ENCODE data around the gene SLC8A2.

Gene SLC8A2

GRCh38 chr19:47446534-47447469, 24.9 kb downstream of the SLC8A2 start:
- H3K4me2 ChIP-seq (ENCODE audit: insufficient read depth, low read length, poor library complexity, severe bottlenecking), result peak overlapping the region; percentile 69
- no peak overlapping the region for H2BK5ac ChIP-seq (ENCODE audit: low read length)
- H2BK15ac ChIP-seq (ENCODE audit: low read length), result no peak overlapping the region
- H3K23ac ChIP-seq (ENCODE audit: low read depth, low read length, poor library complexity), result peak overlapping the region; percentile 93
- peak overlapping the region; percentile 86 for H2AFZ ChIP-seq (ENCODE audit: low read length)
- H3K4ac ChIP-seq (ENCODE audit: low read length), result no peak overlapping the region
- no peak overlapping the region for H3K27ac ChIP-seq (replicated peaks; ENCODE audit: low read length)
- no peak overlapping the region for H2AK5ac ChIP-seq (ENCODE audit: low read depth, low read length)
- H3K36me3 ChIP-seq (replicated peaks in 1 of 2; ENCODE audit: control insufficient read depth in 2 of 2, insufficient read depth in 2 of 2, low read length in 2 of 2), result no peaks in the 10 kb centered on the region
- peak overlapping the region; percentile 64 for H3K18ac ChIP-seq (ENCODE audit: low read length)
- H3K4me3 ChIP-seq (ENCODE audit: low read length in 2 of 2), result peak overlapping the region; percentile 17 to 51
- DNase-seq (ENCODE audit: low spot score), result no peak
- H4K91ac ChIP-seq (ENCODE audit: low read depth, low read length, poor library complexity), result no peak overlapping the region
- WGBS, 2 donors (ENCODE audit: extremely low coverage in 2 of 2, insufficient read length in 2 of 2, insufficient replicate concordance in 1 of 2), result no CpG with 5 or more reads among the region's 28 CpGs
- peaks cover 2% of the 10 kb centered on the region for H3K79me1 ChIP-seq (ENCODE audit: low read depth, low read length)
- H3K27me3 ChIP-seq (ENCODE audit: control insufficient read depth in 3 of 3, insufficient read depth in 3 of 3, low read depth in 1 of 3, low read length in 3 of 3), result peaks cover 7 to 60% (median 45%) of the 10 kb centered on the region in 3 experiments
- no peak overlapping the region for H4K8ac ChIP-seq (ENCODE audit: low read depth, low read length)
- H3K9me3 ChIP-seq (replicated peaks in 1 of 2; ENCODE audit: control insufficient read depth in 2 of 2, insufficient read depth in 1 of 2, low read depth in 1 of 2, low read length in 2 of 2), result peaks cover 0 to 1% of the 10 kb centered on the region in 2 donors
- H3K4me1 ChIP-seq (ENCODE audit: control insufficient read depth in 2 of 2, insufficient read depth in 1 of 2, low read depth in 1 of 2, low read length in 2 of 2), result peaks cover 4 to 11% of the 10 kb centered on the region in 2 donors
- H2BK12ac ChIP-seq (ENCODE audit: low read length), result no peak overlapping the region
- no peak overlapping the region for H2BK120ac ChIP-seq (ENCODE audit: low read depth, low read length)
- H3K14ac ChIP-seq (ENCODE audit: low read length), result no peak overlapping the region
- H3K9ac ChIP-seq (ENCODE audit: low read depth, low read length, poor library complexity), result no peak overlapping the region

GRCh38 chr19:47445937-47446402, 25.7 kb downstream of the SLC8A2 start:
- Histone ChIP-seq H3K4me3 (ENCODE audit: low read length in 2 of 2) (no peak overlapping the region), H2AFZ (ENCODE audit: low read length) (peak overlapping the region; percentile 2)
- WGBS, 2 donors (ENCODE audit: extremely low coverage in 2 of 2, insufficient read length in 2 of 2, insufficient replicate concordance in 1 of 2), result no CpG with 5 or more reads among the region's 22 CpGs

GRCh38 chr19:47445527-47445926, 26.2 kb downstream of the SLC8A2 start:
- H3K36me3 ChIP-seq (replicated peaks in 1 of 2; ENCODE audit: control insufficient read depth in 2 of 2, insufficient read depth in 2 of 2, low read length in 2 of 2), result no peaks in the 10 kb centered on the region
- no peak overlapping the region for H2BK15ac ChIP-seq (ENCODE audit: low read length)
- no peak overlapping the region for H3K18ac ChIP-seq (ENCODE audit: low read length)
- no peak overlapping the region for H3K4me3 ChIP-seq (ENCODE audit: low read length in 2 of 2)
- H3K79me1 ChIP-seq (ENCODE audit: low read depth, low read length), result peaks cover 2% of the 10 kb centered on the region
- no peak overlapping the region for H4K91ac ChIP-seq (ENCODE audit: low read depth, low read length, poor library complexity)
- H2BK12ac ChIP-seq (ENCODE audit: low read length), result no peak overlapping the region
- WGBS, 2 donors (ENCODE audit: extremely low coverage in 2 of 2, insufficient read length in 2 of 2, insufficient replicate concordance in 1 of 2), result no CpG with 5 or more reads among the region's 4 CpGs
- DNase-seq (ENCODE audit: low spot score), result no peak
- peaks cover 0 to 1% of the 10 kb centered on the region in 2 donors for H3K9me3 ChIP-seq (replicated peaks in 1 of 2; ENCODE audit: control insufficient read depth in 2 of 2, insufficient read depth in 1 of 2, low read depth in 1 of 2, low read length in 2 of 2)
- no peak overlapping the region for H3K27ac ChIP-seq (replicated peaks; ENCODE audit: low read length)
- H3K27me3 ChIP-seq (ENCODE audit: control insufficient read depth in 3 of 3, insufficient read depth in 3 of 3, low read depth in 1 of 3, low read length in 3 of 3), result peaks cover 7 to 58% (median 45%) of the 10 kb centered on the region in 3 experiments
- no peak overlapping the region for H3K14ac ChIP-seq (ENCODE audit: low read length)
- H2AK5ac ChIP-seq (ENCODE audit: low read depth, low read length), result no peak overlapping the region
- H3K4me2 ChIP-seq (ENCODE audit: insufficient read depth, low read length, poor library complexity, severe bottlenecking), result no peak overlapping the region
- H3K4ac ChIP-seq (ENCODE audit: low read length), result no peak overlapping the region
- H4K8ac ChIP-seq (ENCODE audit: low read depth, low read length), result no peak overlapping the region
- peaks cover 4 to 11% of the 10 kb centered on the region in 2 donors for H3K4me1 ChIP-seq (ENCODE audit: control insufficient read depth in 2 of 2, insufficient read depth in 1 of 2, low read depth in 1 of 2, low read length in 2 of 2)
- no peak overlapping the region for H3K23ac ChIP-seq (ENCODE audit: low read depth, low read length, poor library complexity)
- H3K9ac ChIP-seq (ENCODE audit: low read depth, low read length, poor library complexity), result no peak overlapping the region
- H2BK5ac ChIP-seq (ENCODE audit: low read length), result no peak overlapping the region
- peak overlapping the region; percentile 2 for H2AFZ ChIP-seq (ENCODE audit: low read length)
- no peak overlapping the region for H2BK120ac ChIP-seq (ENCODE audit: low read depth, low read length)

More at GRCh38 chr19:47445937-47446402, 25.7 kb downstream of the SLC8A2 start:
- Histone ChIP-seq H3K79me1 (ENCODE audit: low read depth, low read length) (peaks cover 2% of the 10 kb centered on the region), H3K9ac (ENCODE audit: low read depth, low read length, poor library complexity) (no peak overlapping the region), H2BK15ac (ENCODE audit: low read length) (no peak overlapping the region), H3K4me2 (ENCODE audit: insufficient read depth, low read length, poor library complexity, severe bottlenecking) (peak overlapping the region; percentile 20), H4K8ac (ENCODE audit: low read depth, low read length) (no peak overlapping the region), H2BK5ac (ENCODE audit: low read length) (no peak overlapping the region), H3K27me3 (ENCODE audit: control insufficient read depth in 3 of 3, insufficient read depth in 3 of 3, low read depth in 1 of 3, low read length in 3 of 3) (peaks cover 7 to 60% (median 45%) of the 10 kb centered on the region in 3 experiments), H2AK5ac (ENCODE audit: low read depth, low read length) (no peak overlapping the region), H3K27ac (replicated peaks; ENCODE audit: low read length) (no peak overlapping the region), H3K9me3 (replicated peaks in 1 of 2; ENCODE audit: control insufficient read depth in 2 of 2, insufficient read depth in 1 of 2, low read depth in 1 of 2, low read length in 2 of 2) (peaks cover 0 to 1% of the 10 kb centered on the region in 2 donors), H2BK120ac (ENCODE audit: low read depth, low read length) (no peak overlapping the region), H3K14ac (ENCODE audit: low read length) (no peak overlapping the region), H4K91ac (ENCODE audit: low read depth, low read length, poor library complexity) (no peak overlapping the region), H3K18ac (ENCODE audit: low read length) (no peak overlapping the region), H3K36me3 (replicated peaks in 1 of 2; ENCODE audit: control insufficient read depth in 2 of 2, insufficient read depth in 2 of 2, low read length in 2 of 2) (no peaks in the 10 kb centered on the region), H2BK12ac (ENCODE audit: low read length) (no peak overlapping the region), H3K4me1 (ENCODE audit: control insufficient read depth in 2 of 2, insufficient read depth in 1 of 2, low read depth in 1 of 2, low read length in 2 of 2) (peaks cover 4 to 11% of the 10 kb centered on the region in 2 donors), H3K23ac (ENCODE audit: low read depth, low read length, poor library complexity) (no peak overlapping the region), H3K4ac (ENCODE audit: low read length) (no peak overlapping the region)
- DNase-seq (ENCODE audit: low spot score), result no peak

GRCh38 chr19:47444388-47444821, 27.3 kb downstream of the SLC8A2 start:
- Histone ChIP-seq H3K18ac (ENCODE audit: low read length) (peak overlapping the region; percentile 38), H3K4me2 (ENCODE audit: insufficient read depth, low read length, poor library complexity, severe bottlenecking) (no peak overlapping the region), H3K4me1 (ENCODE audit: control insufficient read depth in 2 of 2, insufficient read depth in 1 of 2, low read depth in 1 of 2, low read length in 2 of 2) (peaks cover 4 to 11% of the 10 kb centered on the region in 2 donors), H3K23ac (ENCODE audit: low read depth, low read length, poor library complexity) (peak overlapping the region; percentile 91), H2BK12ac (ENCODE audit: low read length) (peak overlapping the region; percentile 73), H3K9me3 (replicated peaks in 1 of 2; ENCODE audit: control insufficient read depth in 2 of 2, insufficient read depth in 1 of 2, low read depth in 1 of 2, low read length in 2 of 2) (peaks cover 0 to 1% of the 10 kb centered on the region in 2 donors), H3K14ac (ENCODE audit: low read length) (peak overlapping the region; percentile 56), H2BK5ac (ENCODE audit: low read length) (no peak overlapping the region), H3K79me1 (ENCODE audit: low read depth, low read length) (peaks cover 2% of the 10 kb centered on the region), H2AFZ (ENCODE audit: low read length) (no peak overlapping the region), H3K4me3 (ENCODE audit: low read length in 2 of 2) (peak overlapping the region in 1 of 2 donors; percentile 33), H2AK5ac (ENCODE audit: low read depth, low read length) (no peak overlapping the region), H3K9ac (ENCODE audit: low read depth, low read length, poor library complexity) (no peak overlapping the region), H4K91ac (ENCODE audit: low read depth, low read length, poor library complexity) (no peak overlapping the region), H4K8ac (ENCODE audit: low read depth, low read length) (no peak overlapping the region), H2BK15ac (ENCODE audit: low read length) (no peak overlapping the region), H2BK120ac (ENCODE audit: low read depth, low read length) (no peak overlapping the region), H3K27me3 (ENCODE audit: control insufficient read depth in 3 of 3, insufficient read depth in 3 of 3, low read depth in 1 of 3, low read length in 3 of 3) (peaks cover 7 to 51% (median 45%) of the 10 kb centered on the region in 3 experiments), H3K27ac (replicated peaks; ENCODE audit: low read length) (no peak overlapping the region), H3K4ac (ENCODE audit: low read length) (no peak overlapping the region), H3K36me3 (replicated peaks in 1 of 2; ENCODE audit: control insufficient read depth in 2 of 2, insufficient read depth in 2 of 2, low read length in 2 of 2) (no peaks in the 10 kb centered on the region)
- DNase-seq (ENCODE audit: low spot score), result peak; percentile 64
- no CpG with 5 or more reads among the region's 22 CpGs for WGBS, 2 donors (ENCODE audit: extremely low coverage in 2 of 2, insufficient read length in 2 of 2, insufficient replicate concordance in 1 of 2)

All from neuronal stem cell (in vitro differentiated cells).